Pancreas (tissue), 10 donors: ENCODE results near the gene TLR9. TPM values are rescaled to one million over a fixed set of nuclear protein-coding genes. Genes with fewer than 3 reads are reported as not detected.

Source experiments
- ATAC-seq, 4 donors: fragments of 200-7000 bp; cut with Tn5 transposase; one replicate each; pipeline versions ENCODE4 v1.8.0 to v1.9.1; 2020; ENCODE audit warnings: mild to moderate bottlenecking in 4 of 4, moderate library complexity in 4 of 4
- DNase-seq, 6 donors: peaks; one replicate each; pipeline ENCODE4 v3.0.0-alpha.2; 2020
- FAIRE-seq: peaks from 2 replicates; lab custom pipeline; 2012; peaks lifted over from hg19 to GRCh38; lab: Jason Lieb, UNC
- H3K27ac ChIP-seq, 4 donors: fragments of 200-600 bp; sonication (generic); 1 replicate in 3 of 4; 2 replicates in 1 of 4; pipeline versions ENCODE4 v1.5.0 to v1.8.0; 2020
- H3K27me3 ChIP-seq, 4 donors: fragments of 200-600 bp; one replicate each; pipeline ENCODE4 v1.8.0; 2021
- H3K36me3 ChIP-seq, 3 donors: fragments of 200-600 bp; sonication (generic) in 1 of 3; one replicate each; pipeline versions ENCODE4 v1.5.0 to v1.8.0; 2020 to 2021
- H3K4me1 ChIP-seq, 3 donors: fragments of 200-600 bp; one replicate each; pipeline ENCODE4 v1.8.0; 2021
- H3K4me3 ChIP-seq, 4 donors: fragments of 200-600 bp; sonication (generic) in 2 of 4; one replicate each; pipeline versions ENCODE4 v1.5.0 to v1.8.0; 2020 to 2021
- H3K9me3 ChIP-seq, 4 donors: fragments of 200-600 bp; one replicate each; pipeline ENCODE4 v1.8.0; 2021
- CTCF ChIP-seq, 4 donors: fragments of 200-600 bp; sonication (generic) in 3 of 4; IDR thresholded peaks; one replicate each; pipeline versions ENCODE4 v1.5.0 to v1.8.0; 2021; ENCODE audit warnings: antibody characterized with exemption in 4 of 4
- WGBS, 2 donors: extraction: QIAGEN DNeasy Blood & Tissue Kit; methylation state at CpG; one replicate each; pipeline ENCODE4 v1.1.7; 2013; 5-methylcytosine and 5-hydroxymethylcytosine counted together
- intact Hi-C, 3 donors: fragments of 100-400 bp; cut with DNase I; formaldehyde crosslinking; loops; one replicate each; pipeline versions ENCODE4 v1.11.1 to v1.14.2; 2022
- polyA plus RNA-seq, 2 donors: library from polyadenylated mRNA; stranded (reverse); fragments of 200-250 nt; gene quantifications; one replicate each; pipeline ENCODE4 v1.2.3, GENCODE V29; 2013
- total RNA-seq, 6 donors: library from RNA; stranded (reverse); fragmentation: NEBNext Ultra II Directional in 4 of 6; extraction: Animal tissue kit (Norgen Biotek cat#: 25700) in 4 of 6; gene quantifications; one replicate each; pipeline versions ENCODE4 v1.2.1 to v1.2.4, GENCODE V29; 2021 to 2023
- donor health status: healthy with polysubstance abuse.
- donor health status: DM: no; HTN: no; CAD: no; lungs with moderate emphysema.
- donor health status: DM: no; HTN: no; CAD: no.
- donor health status: control.
- donor health status: control.
- donor health status: Bipolar disorder and iron deficiency.
- donor health status: DM: yes; HTN: yes; CAD: no.
- donor health status: DM: no; HTN: no; CAD: no.
- donor health status: DM: no; HTN: no; CAD: no.
- donor health status: DM: yes; HTN: yes; CAD: no.

TLR9 gene
- total and polyA plus RNA-seq, 8 donors, result 0.03 to 0.47 (median 0.05) TPM; not detected in 2

GRCh38 chr3:52259035-52259434, 33.6 kb upstream of the TLR9 start:
- no peak for TF ChIP-seq CTCF (IDR thresholded peaks at IDR 0.05)
- WGBS, 2 donors, result 51 to 60% methylated on average over 1 of the region's 1 CpG
- FAIRE-seq (no peak), ATAC-seq (no peak), DNase-seq (no peak)
- Histone ChIP-seq H3K27ac (no peak overlapping the region), H3K4me3 (no peak overlapping the region), H3K27me3 (no peaks in the 10 kb centered on the region), H3K36me3 (peaks cover 7 to 80% (median 34%) of the 10 kb centered on the region in 3 donors), H3K4me1 (no peaks in the 10 kb centered on the region), H3K9me3 (no peaks in the 10 kb centered on the region)
- intact Hi-C loops, result no loop called here

- Histone ChIP-seq H3K9me3 (no peaks in the 10 kb centered on the region), H3K4me3 (no peak overlapping the region), H3K4me1 (no peaks in the 10 kb centered on the region), H3K36me3 (peaks cover 11 to 81% (median 34%) of the 10 kb centered on the region in 3 donors), H3K27me3 (no peaks in the 10 kb centered on the region), H3K27ac (peak overlapping the region in 1 of 4 donors; percentile 18)
- 66 to 69% methylated on average over 4 of the region's 4 CpGs for WGBS, 2 donors
- FAIRE-seq (no peak), ATAC-seq (no peak), DNase-seq (no peak)
- intact Hi-C loops, result no loop called here
- no peak for TF ChIP-seq CTCF (IDR thresholded peaks at IDR 0.05)
Observed at GRCh38 chr3:52257911-52258310, 32.5 kb upstream of the TLR9 start.

- WGBS, 2 donors, result 84 to 85% methylated on average over 4 of the region's 4 CpGs
- DNase-seq (no peak), FAIRE-seq (no peak), ATAC-seq (no peak)
- intact Hi-C loops, result no loop called here
- no peak for TF ChIP-seq CTCF (IDR thresholded peaks at IDR 0.05)
- H3K27ac ChIP-seq, result no peak overlapping the region
- H3K36me3 ChIP-seq, result peaks cover 11 to 69% (median 34%) of the 10 kb centered on the region in 3 donors
- H3K4me1 ChIP-seq, result no peaks in the 10 kb centered on the region
- H3K27me3 ChIP-seq, result no peaks in the 10 kb centered on the region
- no peak overlapping the region for H3K4me3 ChIP-seq
- H3K9me3 ChIP-seq, result no peaks in the 10 kb centered on the region
Observed at GRCh38 chr3:52256622-52257021, 31.2 kb upstream of the TLR9 start.

GRCh38 chr3:52256159-52256558, 30.7 kb upstream of the TLR9 start:
- no peak for ATAC-seq
- H3K36me3 ChIP-seq, result peaks cover 11 to 65% (median 34%) of the 10 kb centered on the region in 3 donors
- no peak overlapping the region for H3K27ac ChIP-seq
- no peaks in the 10 kb centered on the region for H3K9me3 ChIP-seq
- no peak for FAIRE-seq
- H3K4me3 ChIP-seq, result no peak overlapping the region
- TF ChIP-seq CTCF (IDR thresholded peaks at IDR 0.05), result no peak
- no peaks in the 10 kb centered on the region for H3K4me1 ChIP-seq
- no peaks in the 10 kb centered on the region for H3K27me3 ChIP-seq
- DNase-seq, result no peak
- intact Hi-C loops, result no loop called here
- 85% methylated on average over 3 of the region's 3 CpGs for WGBS, 2 donors

GRCh38 chr3:52254608-52255007, 29.2 kb upstream of the TLR9 start:
- Histone ChIP-seq H3K27me3 (no peaks in the 10 kb centered on the region), H3K9me3 (no peaks in the 10 kb centered on the region), H3K27ac (no peak overlapping the region), H3K4me1 (no peaks in the 10 kb centered on the region), H3K36me3 (peaks cover 11 to 49% (median 27%) of the 10 kb centered on the region in 3 donors), H3K4me3 (no peak overlapping the region)
- no peak for FAIRE-seq
- ATAC-seq, result no peak
- TF ChIP-seq CTCF (IDR thresholded peaks at IDR 0.05), result no peak
- 88 to 90% methylated on average over 9 of the region's 9 CpGs for WGBS, 2 donors
- intact Hi-C loops, result no loop called here
- no peak for DNase-seq
